ENCODE measurements around the gene IL19. TPM values are rescaled to one million over a fixed set of nuclear protein-coding genes. Genes with fewer than 3 reads are reported as not detected.
A peak's percentile ranks its signal among the peaks of the same experiment; 100 is the strongest.

The IL19 gene
- total and polyA plus RNA-seq, 9 of the 15 experiments (the other 6 are each of a cell fraction or from before 2014, with no cell fraction given): not detected

DNA sequence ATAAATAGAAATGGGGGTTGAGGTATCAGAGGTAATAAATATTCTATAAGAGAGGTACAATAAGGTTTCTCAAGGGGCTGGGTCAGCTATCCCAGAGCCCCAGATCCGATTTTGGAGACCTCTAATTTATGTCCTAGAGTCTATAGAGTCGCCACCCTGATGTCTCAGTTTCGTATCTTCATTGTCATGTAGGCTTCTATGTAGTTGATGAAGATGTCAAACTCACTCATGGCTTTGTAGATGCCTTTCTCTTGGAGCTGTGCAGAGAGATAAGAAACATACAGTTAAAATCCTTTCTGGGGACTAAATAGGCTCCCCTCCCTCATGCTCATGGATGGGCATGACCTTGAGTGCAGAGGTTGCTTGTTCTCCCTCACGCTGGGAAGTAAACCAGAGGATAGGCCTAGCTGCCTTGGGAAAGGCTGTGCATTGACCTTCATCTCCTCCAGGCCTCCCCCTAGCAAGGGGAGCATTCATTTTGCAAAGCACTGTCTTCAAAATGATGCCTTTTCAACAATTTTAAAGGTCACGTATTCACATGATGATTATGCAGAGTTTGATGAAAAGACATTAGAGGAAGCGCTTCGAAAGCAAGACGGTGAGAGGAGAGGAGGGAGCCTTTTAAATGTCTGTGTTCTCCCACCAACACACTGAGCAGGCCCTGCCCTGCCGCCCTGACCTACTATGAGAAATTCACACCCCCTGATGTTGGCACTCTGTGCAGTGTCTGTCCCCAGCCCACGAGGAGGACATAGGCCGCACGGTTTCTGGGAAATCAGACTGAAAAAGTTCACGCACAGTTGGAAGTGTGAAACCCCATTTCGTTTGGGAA lies 1.9 kb upstream of the IL19 start:
- TF ChIP-seq MEIS2 (IDR thresholded peaks at IDR 0.05; ENCODE audit: partially characterized antibody): peak; percentile 32
- no peak for TF ChIP-seq CTBP1 (IDR thresholded peaks at IDR 0.05; ENCODE audit: borderline replicate concordance)
- TF ChIP-seq BMI1 (IDR thresholded peaks at IDR 0.05; ENCODE audit: low read length): no peak
- TF ChIP-seq TEAD4 (IDR thresholded peaks at IDR 0.05; ENCODE audit: low read length): peak; percentile 44; the same call in 1 of the 2 replicates
- no peak for TF ChIP-seq TEAD4 (CRISPR knock-in tag; IDR thresholded peaks at IDR 0.05; ENCODE audit: borderline replicate concordance)
- TF ChIP-seq ID3 (CRISPR knock-in tag; IDR thresholded peaks at IDR 0.05): no peak
- TF ChIP-seq ID3 (tag; IDR thresholded peaks at IDR 0.05): peak; percentile 58; the same call in 1 of the 2 replicates
- TF ChIP-seq TCF3 (CRISPR knock-in tag; IDR thresholded peaks at IDR 0.05): peak; percentile 68
- TF ChIP-seq ZNF551 (CRISPR knock-in tag; IDR thresholded peaks at IDR 0.05): peak; percentile 66; the same call in 1 of the 2 replicates
- TF ChIP-seq, protein P1, sequence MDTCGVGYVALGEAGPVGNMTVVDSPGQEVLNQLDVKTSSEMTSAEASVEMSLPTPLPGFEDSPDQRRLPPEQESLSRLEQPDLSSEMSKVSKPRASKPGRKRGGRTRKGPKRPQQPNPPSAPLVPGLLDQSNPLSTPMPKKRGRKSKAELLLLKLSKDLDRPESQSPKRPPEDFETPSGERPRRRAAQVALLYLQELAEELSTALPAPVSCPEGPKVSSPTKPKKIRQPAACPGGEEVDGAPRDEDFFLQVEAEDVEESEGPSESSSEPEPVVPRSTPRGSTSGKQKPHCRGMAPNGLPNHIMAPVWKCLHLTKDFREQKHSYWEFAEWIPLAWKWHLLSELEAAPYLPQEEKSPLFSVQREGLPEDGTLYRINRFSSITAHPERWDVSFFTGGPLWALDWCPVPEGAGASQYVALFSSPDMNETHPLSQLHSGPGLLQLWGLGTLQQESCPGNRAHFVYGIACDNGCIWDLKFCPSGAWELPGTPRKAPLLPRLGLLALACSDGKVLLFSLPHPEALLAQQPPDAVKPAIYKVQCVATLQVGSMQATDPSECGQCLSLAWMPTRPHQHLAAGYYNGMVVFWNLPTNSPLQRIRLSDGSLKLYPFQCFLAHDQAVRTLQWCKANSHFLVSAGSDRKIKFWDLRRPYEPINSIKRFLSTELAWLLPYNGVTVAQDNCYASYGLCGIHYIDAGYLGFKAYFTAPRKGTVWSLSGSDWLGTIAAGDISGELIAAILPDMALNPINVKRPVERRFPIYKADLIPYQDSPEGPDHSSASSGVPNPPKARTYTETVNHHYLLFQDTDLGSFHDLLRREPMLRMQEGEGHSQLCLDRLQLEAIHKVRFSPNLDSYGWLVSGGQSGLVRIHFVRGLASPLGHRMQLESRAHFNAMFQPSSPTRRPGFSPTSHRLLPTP (IDR thresholded peaks at IDR 0.05; ENCODE audit: borderline replicate concordance, extremely low read depth, insufficient read length): no peak
- TF ChIP-seq CBFA2T3 (IDR thresholded peaks at IDR 0.05): peak; percentile 45; the same call in 1 of the 2 replicates
- TF ChIP-seq GATA2 (CRISPR knock-in tag; IDR thresholded peaks at IDR 0.05): peak; percentile 37; the same call in 1 of the 2 replicates
- TF ChIP-seq TAL1 (IDR thresholded peaks at IDR 0.05): peak; percentile 10; the same call in 1 of the 2 replicates
- no peak overlapping the region for H3K27ac ChIP-seq (ENCODE audit: extremely low read depth, low read depth, low read length)
- ChIA-PET POLR2A (interaction anchor here (0.7 to 2.9 kb wide), 6 partner anchors 9 to 49 kb away, joined by 3 to 12 read pairs (median 4); no protein-coding TSS in a partner anchor), CTCF (ENCODE audit: low intra/inter-chr PET ratio) (no interaction called here)
- ATAC-seq: no peak
- WGBS (ENCODE audit: insufficient coverage, low coverage, missing lambda C conversion rate): 42% methylated on average over 14 of the region's 14 CpGs
- H3K27me3 ChIP-seq (ENCODE audit: control insufficient read depth in 2 of 2, insufficient read depth in 2 of 2, low read length in 2 of 2): peaks cover 13 to 43% of the 10 kb centered on the region in 2 experiments; a peak in 4 of 5 replicates
- H3K4me2 ChIP-seq (ENCODE audit: insufficient read depth, low read length): no peak overlapping the region
- H3K9me1 ChIP-seq (ENCODE audit: control insufficient read depth, insufficient read depth, low read length): no peaks in the 10 kb centered on the region
- intact Hi-C loops (cut with micrococcal nuclease) (no loop called here), in situ Hi-C loops (cut with MboI) (no loop called here)
- H2AFZ ChIP-seq (ENCODE audit: low read depth, low read length): no peak overlapping the region
- H3K9me3 ChIP-seq (replicated peaks; ENCODE audit: control insufficient read depth, insufficient read depth, low read depth, low read length): no peaks in the 10 kb centered on the region
- H3K36me3 ChIP-seq (ENCODE audit: control insufficient read depth, insufficient read depth, low read length): no peaks in the 10 kb centered on the region
- no peaks in the 10 kb centered on the region for H4K20me1 ChIP-seq (replicated peaks; ENCODE audit: control insufficient read depth, insufficient read depth, low read length)
- no TSS peak for BruUV-seq (replicated peaks)
- peak in 1 of 4 experiments; percentile 22 for DNase-seq (ENCODE audit: extremely low read depth in 1 of 4, low spot score in 3 of 4)
- no peak overlapping the region for H3K9ac ChIP-seq (ENCODE audit: insufficient read depth in 1 of 2, low read depth in 2 of 2, low read length in 2 of 2)
- no peak overlapping the region for H3K4me3 ChIP-seq
- H3K4me1 ChIP-seq (replicated peaks in 1 of 2; ENCODE audit: control insufficient read depth in 2 of 2, insufficient read depth in 2 of 2, low read length in 2 of 2): peaks cover 6 to 33% of the 10 kb centered on the region in 2 experiments
- H3K79me2 ChIP-seq (ENCODE audit: control insufficient read depth, insufficient read depth, low read length): no peaks in the 10 kb centered on the region
- FAIRE-seq: no peak

All from K562 (cell line).